HFFc6 (cell line): ENCODE measurements around the gene MAP4K1. TPM values are rescaled to one million over a fixed set of nuclear protein-coding genes. Genes with fewer than 3 reads are reported as not detected.
A peak's percentile ranks its signal among the peaks of the same experiment; 100 is the strongest.

Experiments used
- DNase-seq: peaks from one replicate; pipeline ENCODE4 v3.0.0-alpha.2; 2018
- H3K27ac Mint-ChIP-seq: 2 replicates; pipeline ENCODE4 v1.8.0; 2020; ENCODE audit warnings: mild to moderate bottlenecking, mixed read lengths
- H3K27me3 Mint-ChIP-seq: 2 replicates; pipeline ENCODE4 v1.8.0; 2021; ENCODE audit warnings: mild to moderate bottlenecking, moderate library complexity, mixed read lengths; ENCODE audit not compliant: insufficient read depth
- H3K36me3 Mint-ChIP-seq: 2 replicates; pipeline ENCODE4 v1.8.0; 2021; ENCODE audit warnings: low read depth, mixed read lengths
- H3K4me1 Mint-ChIP-seq: 2 replicates; pipeline ENCODE4 v1.8.0; 2020; ENCODE audit warnings: low read depth, mixed read lengths
- H3K4me3 Mint-ChIP-seq: 2 replicates; pipeline ENCODE4 v1.8.0; 2020; ENCODE audit warnings: mild to moderate bottlenecking, moderate library complexity, mixed read lengths
- H3K9me3 Mint-ChIP-seq: 2 replicates; pipeline ENCODE4 v1.8.0; 2020; ENCODE audit warnings: mild to moderate bottlenecking, mixed read lengths
- CTCF ChIP-seq: fragments of 200-600 bp; sonication (generic); IDR thresholded peaks from 2 replicates; pipeline ENCODE4 v1.5.0; 2021; ENCODE audit warnings: antibody characterized with exemption, mild to moderate bottlenecking
- total RNA-seq, 6 experiments: library from RNA; stranded (reverse); fragmentation: NEBNext Ultra II Directional; extraction: Animal tissue kit (Norgen Biotek cat#: 25700); gene quantifications; 2 replicates in 1 of 6; 3 replicates in 5 of 6; pipeline ENCODE4 v1.2.3, GENCODE V29; 2021

Gene MAP4K1
- total RNA-seq, 6 experiments from 2014 or later = 0.27 to 0.74 (median 0.28) TPM; not detected in 3

GRCh38 chr19:38543286-38543806 lies 74.4 kb downstream of the MAP4K1 start:
- no peak for DNase-seq
- no peaks in the 10 kb centered on the region for H3K36me3 Mint-ChIP-seq
- H3K9me3 Mint-ChIP-seq = no peaks in the 10 kb centered on the region
- peaks cover 18% of the 10 kb centered on the region for H3K4me1 Mint-ChIP-seq
- H3K4me3 Mint-ChIP-seq = peak overlapping the region; percentile 77; the same call in 1 of the 2 replicates
- peaks cover 11% of the 10 kb centered on the region for H3K27me3 Mint-ChIP-seq
- TF ChIP-seq CTCF = no peak
- peak overlapping the region; percentile 84; the same call in 1 of the 2 replicates for H3K27ac Mint-ChIP-seq

GRCh38 chr19:38542040-38542439 lies 75.7 kb downstream of the MAP4K1 start:
- Mint-ChIP-seq H3K27me3 (peaks cover 9% of the 10 kb centered on the region), H3K9me3 (peaks cover 3% of the 10 kb centered on the region; the same call in 1 of the 2 replicates), H3K4me1 (peaks cover 18% of the 10 kb centered on the region), H3K27ac (no peak overlapping the region), H3K4me3 (no peak overlapping the region), H3K36me3 (no peaks in the 10 kb centered on the region)
- no peak for DNase-seq
- no peak for TF ChIP-seq CTCF

- Mint-ChIP-seq H3K4me3 (no peak overlapping the region), H3K4me1 (peaks cover 12% of the 10 kb centered on the region), H3K36me3 (peaks cover 17% of the 10 kb centered on the region), H3K27ac (no peak overlapping the region), H3K9me3 (peaks cover 25% of the 10 kb centered on the region), H3K27me3 (peaks cover 14% of the 10 kb centered on the region)
- TF ChIP-seq CTCF = no peak
- no peak for DNase-seq
Measured at GRCh38 chr19:38539751-38540150, 78.0 kb downstream of the MAP4K1 start.

GRCh38 chr19:38538793-38539528 lies 78.8 kb downstream of the MAP4K1 start:
- Mint-ChIP-seq H3K4me3 (no peak overlapping the region), H3K4me1 (peaks cover 4% of the 10 kb centered on the region), H3K36me3 (peaks cover 23% of the 10 kb centered on the region), H3K27ac (no peak overlapping the region), H3K27me3 (peaks cover 14% of the 10 kb centered on the region), H3K9me3 (peaks cover 33% of the 10 kb centered on the region)
- DNase-seq = no peak
- TF ChIP-seq CTCF = no peak

- no peak for DNase-seq
- Mint-ChIP-seq H3K4me3 (no peak overlapping the region), H3K9me3 (peaks cover 38% of the 10 kb centered on the region), H3K27me3 (peaks cover 17% of the 10 kb centered on the region), H3K36me3 (peaks cover 23% of the 10 kb centered on the region), H3K4me1 (no peaks in the 10 kb centered on the region), H3K27ac (no peak overlapping the region)
- TF ChIP-seq CTCF = no peak
Measured at GRCh38 chr19:38538386-38538785, 79.4 kb downstream of the MAP4K1 start.

Other genes with a start within 250 kb of the MAP4K1 start
- 100 to 1,000 TPM; 229 to 298 (median 259) TPM for gene PSMD8, start 243.4 kb downstream of the MAP4K1 start, total RNA-seq
- gene GGN, start 229.9 kb downstream of the MAP4K1 start, total RNA-seq = 1 to 10 TPM; 1.7 to 3.2 (median 2.2) TPM
- gene SPRED3, start 229.3 kb downstream of the MAP4K1 start, total RNA-seq = 10 to 100 TPM; 11.7 to 15.3 (median 13.1) TPM
- 10 to 100 TPM; 12.5 to 16.9 (median 15.6) TPM for gene FAM98C, start 214.9 kb downstream of the MAP4K1 start, total RNA-seq
- not detected for gene RASGRP4, start 191.7 kb downstream of the MAP4K1 start, total RNA-seq
- gene RYR1, start 184.3 kb downstream of the MAP4K1 start, total RNA-seq = not detected
- 100 to 1,000 TPM; 227 to 241 (median 238) TPM for gene EIF3K, start 1.2 kb upstream of the MAP4K1 start, total RNA-seq
- gene ACTN4, start 29.7 kb upstream of the MAP4K1 start, total RNA-seq = 1,000 to 10,000 TPM in 5 of 6 experiments, 100 to 1,000 TPM in 1; 972 to 1,299 (median 1,250) TPM
- under 1 TPM; 0.09 to 0.45 (median 0.19) TPM for gene CAPN12, start 126.5 kb upstream of the MAP4K1 start, total RNA-seq
- gene LGALS7, start 155.6 kb upstream of the MAP4K1 start, total RNA-seq = not detected
- not detected for gene LGALS7B, start 171.2 kb upstream of the MAP4K1 start, total RNA-seq
- under 1 TPM in 1 of 6 experiments, not detected in 5; 0.43 TPM for gene LGALS4, start 195.0 kb upstream of the MAP4K1 start, total RNA-seq
- 10 to 100 TPM; 35.5 to 48.5 (median 45.6) TPM for gene ECH1, start 213.8 kb upstream of the MAP4K1 start, total RNA-seq
- 100 to 1,000 TPM; 337 to 467 (median 441) TPM for gene HNRNPL, start 232.0 kb upstream of the MAP4K1 start, total RNA-seq